Measurements from ENCODE around the gene PTRH1. TPM values are rescaled to one million over a fixed set of nuclear protein-coding genes. Genes with fewer than 3 reads are reported as not detected.
A peak's percentile ranks its signal among the peaks of the same experiment; 100 is the strongest.

Gene PTRH1
- total and polyA plus RNA-seq, 2 donors from 2014 or later: 20.5 to 41.3 TPM

DNA sequence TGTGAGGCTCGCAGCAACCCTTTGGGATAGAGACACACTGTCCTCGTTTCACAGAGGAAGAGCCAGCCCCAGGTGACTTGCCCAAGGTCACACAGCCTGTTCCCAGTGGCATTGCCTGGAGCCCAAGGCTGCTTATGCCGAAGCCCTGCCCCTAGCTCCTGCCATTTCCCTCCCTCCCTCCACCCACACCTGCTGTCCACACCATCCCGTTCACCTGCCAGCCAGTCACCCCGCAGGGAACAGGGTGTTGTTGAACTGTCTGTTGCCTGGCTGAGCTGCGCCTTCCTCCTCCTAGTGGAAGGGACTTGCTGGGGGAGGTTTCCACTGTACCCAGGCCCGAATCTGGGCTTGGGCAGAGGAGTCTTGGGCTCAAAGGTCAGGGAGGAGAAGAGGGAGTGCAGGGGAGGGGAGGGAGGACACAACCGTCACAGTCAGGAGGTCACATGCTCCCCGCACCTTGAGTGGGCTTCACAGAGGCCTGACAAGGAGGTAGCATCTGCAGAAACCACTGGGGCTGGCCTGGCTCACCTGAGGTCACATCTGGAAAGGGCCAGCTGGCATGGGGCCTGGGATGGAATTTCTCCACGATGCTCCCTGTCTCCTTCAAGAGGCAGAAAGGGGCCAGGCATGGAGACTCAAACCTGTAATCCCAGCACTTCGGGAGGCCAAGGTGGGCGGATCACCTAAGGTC, 6.7 kb upstream of the PTRH1 start:
- Histone ChIP-seq H3K36me3 (ENCODE audit: control insufficient read depth in 2 of 3, insufficient read depth in 3 of 3, low read length in 3 of 3) (no peaks in the 10 kb centered on the region), H3K9ac (ENCODE audit: low read length in 3 of 3) (no peak overlapping the region), H3K27me3 (ENCODE audit: control insufficient read depth, insufficient read depth, low read length) (no peaks in the 10 kb centered on the region), H3K9me3 (ENCODE audit: control insufficient read depth in 2 of 3, insufficient read depth in 1 of 3, low read length in 3 of 3) (no peaks in the 10 kb centered on the region), H3K27ac (ENCODE audit: low read depth in 2 of 2, low read length in 2 of 2) (no peak overlapping the region), H3K4me3 (ENCODE audit: low read length in 3 of 3) (no peak overlapping the region), H3K4me1 (ENCODE audit: control insufficient read depth in 2 of 3, insufficient read depth in 2 of 3, low read depth in 1 of 3, low read length in 3 of 3) (peaks cover 0 to 3% (median 0%) of the 10 kb centered on the region in 3 donors)
- DNase-seq (peak in 3 of 5 donors; percentile 31 to 64 (median 58)), FAIRE-seq (no peak)
- TF ChIP-seq, protein P1, sequence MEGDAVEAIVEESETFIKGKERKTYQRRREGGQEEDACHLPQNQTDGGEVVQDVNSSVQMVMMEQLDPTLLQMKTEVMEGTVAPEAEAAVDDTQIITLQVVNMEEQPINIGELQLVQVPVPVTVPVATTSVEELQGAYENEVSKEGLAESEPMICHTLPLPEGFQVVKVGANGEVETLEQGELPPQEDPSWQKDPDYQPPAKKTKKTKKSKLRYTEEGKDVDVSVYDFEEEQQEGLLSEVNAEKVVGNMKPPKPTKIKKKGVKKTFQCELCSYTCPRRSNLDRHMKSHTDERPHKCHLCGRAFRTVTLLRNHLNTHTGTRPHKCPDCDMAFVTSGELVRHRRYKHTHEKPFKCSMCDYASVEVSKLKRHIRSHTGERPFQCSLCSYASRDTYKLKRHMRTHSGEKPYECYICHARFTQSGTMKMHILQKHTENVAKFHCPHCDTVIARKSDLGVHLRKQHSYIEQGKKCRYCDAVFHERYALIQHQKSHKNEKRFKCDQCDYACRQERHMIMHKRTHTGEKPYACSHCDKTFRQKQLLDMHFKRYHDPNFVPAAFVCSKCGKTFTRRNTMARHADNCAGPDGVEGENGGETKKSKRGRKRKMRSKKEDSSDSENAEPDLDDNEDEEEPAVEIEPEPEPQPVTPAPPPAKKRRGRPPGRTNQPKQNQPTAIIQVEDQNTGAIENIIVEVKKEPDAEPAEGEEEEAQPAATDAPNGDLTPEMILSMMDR (IDR thresholded peaks at IDR 0.05; ENCODE audit: borderline replicate concordance, extremely low read depth, insufficient read depth): no peak
- intact Hi-C loops (cut with DNase I): loop anchor here (10.0 kb wide), 1 partner anchor 127 kb away; no protein-coding TSS in a partner anchor

GRCh38 chr9:127721391-127721821, 5.9 kb upstream of the PTRH1 start:
- Histone ChIP-seq H3K4me3 (ENCODE audit: low read length in 3 of 3) (no peak overlapping the region), H3K36me3 (ENCODE audit: control insufficient read depth in 2 of 3, insufficient read depth in 3 of 3, low read length in 3 of 3) (no peaks in the 10 kb centered on the region), H3K9ac (ENCODE audit: low read length in 3 of 3) (no peak overlapping the region), H3K9me3 (ENCODE audit: control insufficient read depth in 2 of 3, insufficient read depth in 1 of 3, low read length in 3 of 3) (no peaks in the 10 kb centered on the region), H3K27me3 (ENCODE audit: control insufficient read depth, insufficient read depth, low read length) (no peaks in the 10 kb centered on the region), H3K27ac (ENCODE audit: low read depth in 2 of 2, low read length in 2 of 2) (no peak overlapping the region), H3K4me1 (ENCODE audit: control insufficient read depth in 2 of 3, insufficient read depth in 2 of 3, low read depth in 1 of 3, low read length in 3 of 3) (peaks cover 0 to 4% (median 0%) of the 10 kb centered on the region in 3 donors)
- DNase-seq (peak in 1 of 5 donors; percentile 92), FAIRE-seq (no peak)
- intact Hi-C loops (cut with DNase I): loop anchor here (10.0 kb wide), 1 partner anchor 127 kb away; no protein-coding TSS in a partner anchor
- TF ChIP-seq, protein P1 (IDR thresholded peaks at IDR 0.05; ENCODE audit: borderline replicate concordance, extremely low read depth, insufficient read depth): no peak

DNA sequence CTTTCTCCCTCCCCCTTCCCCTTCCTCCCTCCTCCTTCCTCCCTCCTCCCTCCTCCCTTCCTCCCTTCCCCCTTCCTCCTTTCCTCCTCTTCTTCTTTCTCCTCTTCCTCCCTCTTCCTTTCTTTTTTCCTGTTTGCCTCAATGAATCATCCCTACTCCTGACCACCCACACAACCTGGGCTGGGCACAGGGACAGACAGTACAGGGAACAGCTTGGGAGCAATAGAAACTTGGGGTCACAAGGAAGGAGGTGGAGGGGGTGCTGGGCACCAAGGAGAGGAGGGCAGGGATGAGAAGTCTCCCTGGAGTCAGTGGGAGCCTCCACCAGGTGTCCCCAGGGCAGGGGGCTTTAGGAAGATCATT, 5.4 kb upstream of the PTRH1 start:
- TF ChIP-seq, protein P1 (IDR thresholded peaks at IDR 0.05; ENCODE audit: borderline replicate concordance, extremely low read depth, insufficient read depth): no peak

More for the DNA sequence above, 5.4 kb upstream of the PTRH1 start:
- Histone ChIP-seq H3K4me3 (ENCODE audit: low read length in 3 of 3) (no peak overlapping the region), H3K36me3 (ENCODE audit: control insufficient read depth in 2 of 3, insufficient read depth in 3 of 3, low read length in 3 of 3) (no peaks in the 10 kb centered on the region), H3K27me3 (ENCODE audit: control insufficient read depth, insufficient read depth, low read length) (no peaks in the 10 kb centered on the region), H3K4me1 (ENCODE audit: control insufficient read depth in 2 of 3, insufficient read depth in 2 of 3, low read depth in 1 of 3, low read length in 3 of 3) (peaks cover 0 to 9% (median 3%) of the 10 kb centered on the region in 3 donors), H3K9me3 (ENCODE audit: control insufficient read depth in 2 of 3, insufficient read depth in 1 of 3, low read length in 3 of 3) (no peaks in the 10 kb centered on the region), H3K27ac (ENCODE audit: low read depth in 2 of 2, low read length in 2 of 2) (no peak overlapping the region), H3K9ac (ENCODE audit: low read length in 3 of 3) (no peak overlapping the region)
- FAIRE-seq (no peak), DNase-seq (peak in 1 of 5 donors; percentile 64)
- intact Hi-C loops (cut with DNase I): loop anchor here (10.0 kb wide), 1 partner anchor 126 kb away; no protein-coding TSS in a partner anchor
